GM21737 (cell line): ENCODE results near the gene GADD45B.
"Not testable (repeated sequence)": the region's sequence is repeated elsewhere in the genome, so short reads cannot be mapped to it uniquely, and the experiment has no call there.

Experiments used
- ATAC-seq: cut with Tn5 transposase; IDR thresholded peaks from one replicate; pipeline ENCODE4 v1.9.1; 2021; ENCODE audit warnings: mild to moderate bottlenecking, moderate library complexity; ENCODE audit not compliant: unreplicated experiment

The GADD45B gene

DNA sequence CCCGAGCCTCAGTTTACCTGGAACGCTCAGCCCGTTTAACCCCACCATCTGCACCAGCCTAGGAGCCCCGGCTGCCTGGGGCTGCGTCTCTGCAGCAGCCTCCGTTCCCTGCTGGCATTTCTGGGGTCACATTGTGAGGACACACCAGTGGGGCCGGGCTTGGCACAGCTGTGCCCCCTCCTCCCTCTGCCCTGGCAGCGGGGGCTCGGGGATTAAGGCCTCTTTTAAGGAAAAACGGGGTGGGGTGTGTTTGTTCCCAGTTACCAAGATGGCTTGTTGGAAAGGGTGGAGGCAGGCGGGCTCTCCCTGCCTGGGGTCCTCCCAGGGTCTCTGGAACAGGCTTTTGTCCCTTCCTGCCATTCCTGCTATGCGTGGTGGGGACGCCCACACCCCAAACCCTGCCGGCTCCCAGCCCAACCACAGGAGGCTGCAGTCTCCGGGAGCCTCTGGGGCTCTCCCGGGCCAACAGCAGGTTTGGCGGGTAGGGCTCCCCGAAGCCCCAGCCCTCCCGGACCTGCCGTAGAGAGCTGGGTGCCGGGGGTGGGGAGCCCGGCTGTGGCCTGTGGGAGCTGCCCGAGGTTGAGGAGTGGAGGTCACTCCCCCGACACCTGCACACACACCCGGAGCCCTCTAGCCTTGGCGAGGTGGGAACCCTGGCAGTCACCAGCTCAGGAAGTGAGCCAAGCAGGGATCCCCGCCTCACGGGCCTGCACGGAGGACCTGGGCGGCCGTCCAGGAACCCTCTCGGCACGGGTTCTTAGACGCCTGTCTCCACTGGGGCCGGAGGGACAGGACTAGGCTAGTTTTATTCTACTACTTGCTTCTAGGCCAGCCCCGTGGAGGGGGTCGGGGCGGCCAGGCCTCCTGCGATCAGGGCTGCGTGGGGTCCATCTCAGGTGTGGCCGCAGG is 36.9 kb downstream of the GADD45B start:
- ATAC-seq: no peak

DNA sequence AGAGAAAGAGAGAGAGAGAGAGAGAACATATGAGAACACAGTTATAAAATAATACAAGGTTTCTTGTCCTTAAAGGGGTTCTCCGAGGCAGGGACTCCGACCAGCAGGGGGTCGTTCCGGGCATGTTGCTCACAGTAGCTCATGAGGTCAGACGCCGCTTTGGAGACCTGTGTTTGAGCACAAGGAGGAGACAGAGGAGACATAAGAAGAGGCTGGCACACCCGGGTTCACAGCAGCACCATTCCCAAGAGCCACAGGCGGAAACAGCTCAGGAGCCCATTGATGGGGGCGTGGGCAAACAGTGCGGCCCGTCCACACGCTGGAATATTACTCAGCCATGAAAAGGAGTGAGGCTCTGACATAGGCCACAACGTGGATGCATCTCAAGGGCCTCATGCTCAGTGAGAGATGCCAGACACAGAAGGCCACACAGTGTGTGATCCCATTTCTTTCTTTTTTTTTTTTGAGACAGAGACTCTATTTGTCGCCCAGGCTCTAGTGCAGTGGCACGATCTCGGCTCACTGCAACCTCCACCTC is 39.1 kb downstream of the GADD45B start:
- no peak for ATAC-seq

DNA sequence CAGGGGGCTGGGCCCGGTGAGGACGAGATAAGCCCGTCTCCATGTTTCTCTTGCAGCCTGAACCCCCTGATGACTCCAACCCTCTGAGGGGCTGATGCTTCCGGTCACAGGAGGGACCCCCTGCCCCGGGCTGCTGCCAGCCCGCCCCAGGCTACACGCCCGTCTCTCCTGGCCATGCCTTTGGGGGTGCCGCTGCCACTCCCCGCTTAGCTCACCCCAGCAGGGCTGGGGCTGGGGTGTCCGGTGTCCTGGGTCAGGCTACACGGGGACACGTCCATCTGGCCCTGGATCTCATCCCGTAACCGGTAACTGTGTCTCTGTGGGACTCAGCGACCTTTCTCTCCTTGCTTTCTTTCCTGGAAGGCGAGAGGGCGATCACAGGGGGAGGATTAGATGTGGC is 40.8 kb downstream of the GADD45B start:
- no peak for ATAC-seq

DNA sequence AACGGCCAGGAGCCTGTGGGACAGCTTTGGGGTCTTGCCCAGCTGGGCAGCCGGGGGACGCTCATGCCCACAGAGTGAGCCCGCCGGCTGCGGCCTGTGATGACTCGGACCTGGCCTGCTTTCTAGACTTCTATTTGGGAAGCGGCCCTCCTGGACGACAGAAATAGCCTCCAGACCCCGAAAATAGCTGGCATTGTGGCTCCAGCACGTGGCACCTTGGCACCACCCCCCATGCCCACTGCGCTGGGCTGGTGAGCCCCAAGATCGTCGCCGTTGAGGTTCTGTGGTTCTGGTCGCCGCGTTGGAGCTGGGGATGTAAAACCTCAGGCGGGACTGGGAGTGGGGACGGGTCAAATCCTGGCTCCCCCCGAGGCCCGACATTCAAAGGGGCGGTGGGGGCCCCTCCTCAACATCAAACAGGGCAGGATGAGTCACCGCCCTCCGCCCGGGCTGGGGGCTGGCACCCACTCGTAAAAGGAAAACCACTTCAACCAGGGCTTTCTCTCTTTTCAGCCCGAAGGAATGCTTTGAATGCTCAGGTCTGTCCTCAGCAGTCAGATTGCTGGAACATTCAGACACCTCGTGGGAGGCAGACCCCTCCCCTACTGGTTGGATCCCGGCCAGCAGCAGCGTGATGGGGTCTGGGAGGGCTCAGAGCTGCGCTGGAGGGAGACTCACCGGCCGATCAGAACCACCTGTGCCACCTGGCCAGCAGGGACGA is 42.1 kb downstream of the GADD45B start:
- ATAC-seq: no peak

DNA sequence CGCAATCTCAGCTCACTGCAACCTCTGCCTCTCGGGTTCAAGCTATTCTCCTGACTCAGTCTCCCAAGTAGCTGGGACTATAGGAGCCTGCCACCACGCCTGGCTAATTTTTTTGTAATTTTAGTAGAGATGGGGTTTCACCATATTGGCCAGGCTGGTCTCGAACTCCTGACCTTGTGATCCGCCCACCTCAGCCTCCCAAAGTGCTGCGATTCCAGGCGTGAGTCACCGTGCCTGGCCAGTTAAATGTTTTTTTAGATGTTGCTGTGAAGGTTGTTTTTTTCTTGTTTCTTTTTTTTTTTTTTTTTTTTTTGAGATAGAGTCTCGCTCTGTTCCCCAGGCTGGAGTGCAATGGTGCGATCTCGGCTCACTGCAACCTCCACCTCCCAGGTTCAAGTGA is 42.9 kb downstream of the GADD45B start:
- ATAC-seq: not testable (repeated sequence)

DNA sequence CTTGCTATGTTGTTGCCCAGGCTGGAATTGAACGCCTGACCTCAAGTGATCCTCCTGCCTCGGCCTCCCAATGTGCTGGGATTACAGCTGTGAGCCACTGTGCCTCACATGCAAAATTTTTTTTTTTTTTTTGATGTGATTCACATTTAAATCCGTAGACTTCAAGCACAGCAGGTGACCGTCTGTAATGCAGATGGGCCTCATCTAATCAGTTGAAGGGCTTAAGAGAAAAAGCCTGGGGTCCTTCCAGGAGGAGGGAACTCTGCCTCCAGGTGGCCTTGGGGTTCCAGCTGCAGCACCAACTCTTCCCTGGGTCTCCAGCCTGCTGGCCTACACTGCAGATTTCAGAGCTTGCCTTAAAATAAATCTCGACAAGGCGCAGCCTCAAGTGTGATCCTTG is 43.6 kb downstream of the GADD45B start:
- ATAC-seq: no peak

DNA sequence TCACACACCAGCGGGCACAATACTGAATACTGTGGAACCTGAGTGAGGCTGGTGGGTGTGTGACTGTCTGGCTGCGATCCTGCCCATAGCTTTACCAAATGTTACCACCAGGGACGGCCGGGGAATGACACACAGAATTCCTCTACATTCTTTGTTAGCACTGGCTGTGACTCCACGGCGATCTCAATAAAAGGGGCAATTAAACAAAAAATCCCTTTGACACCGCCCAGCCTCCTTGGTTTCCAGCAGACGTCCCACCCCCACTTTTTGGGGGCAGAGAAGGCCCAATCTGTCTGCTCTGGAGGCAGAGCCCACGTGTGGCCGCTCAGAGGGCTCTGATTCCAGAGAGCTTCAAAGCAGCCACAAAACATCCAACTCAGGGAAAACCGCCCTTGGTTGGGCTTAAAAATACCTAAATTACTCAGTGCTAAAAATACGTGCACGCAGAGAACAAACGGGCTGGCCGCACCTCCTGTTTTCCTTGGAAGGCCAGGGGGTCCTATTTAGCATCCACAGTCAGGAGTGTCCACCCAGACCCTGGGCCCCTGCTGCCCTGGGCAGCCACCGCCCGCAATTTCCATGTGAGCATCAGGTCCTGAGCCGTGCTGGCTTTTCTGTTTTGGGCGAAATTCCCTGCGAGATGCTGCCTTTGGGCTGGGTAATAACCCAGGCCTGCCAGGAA is 47.8 kb downstream of the GADD45B start:
- no peak for ATAC-seq

DNA sequence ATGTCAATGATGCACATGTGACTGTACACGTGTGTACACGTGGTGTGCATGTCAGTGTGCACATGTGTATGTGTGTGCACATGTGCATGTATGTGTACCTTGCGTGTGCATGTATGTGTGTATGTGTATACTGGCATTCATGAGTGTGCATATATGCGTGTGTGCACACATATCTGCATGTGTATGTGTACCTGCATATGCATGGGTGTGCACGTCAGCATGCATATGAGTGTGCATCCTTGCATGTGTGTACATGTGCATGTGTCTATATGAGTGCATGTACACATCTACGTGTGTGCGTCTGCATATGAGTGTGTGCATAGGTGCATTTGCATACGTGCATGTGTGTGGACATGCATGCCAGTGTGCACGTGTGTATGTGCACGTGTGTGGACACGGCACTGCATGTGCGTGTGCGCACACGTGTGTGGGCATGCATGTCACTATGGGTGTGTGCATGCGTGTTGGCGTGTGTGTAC is 48.5 kb downstream of the GADD45B start:
- no peak for ATAC-seq

DNA sequence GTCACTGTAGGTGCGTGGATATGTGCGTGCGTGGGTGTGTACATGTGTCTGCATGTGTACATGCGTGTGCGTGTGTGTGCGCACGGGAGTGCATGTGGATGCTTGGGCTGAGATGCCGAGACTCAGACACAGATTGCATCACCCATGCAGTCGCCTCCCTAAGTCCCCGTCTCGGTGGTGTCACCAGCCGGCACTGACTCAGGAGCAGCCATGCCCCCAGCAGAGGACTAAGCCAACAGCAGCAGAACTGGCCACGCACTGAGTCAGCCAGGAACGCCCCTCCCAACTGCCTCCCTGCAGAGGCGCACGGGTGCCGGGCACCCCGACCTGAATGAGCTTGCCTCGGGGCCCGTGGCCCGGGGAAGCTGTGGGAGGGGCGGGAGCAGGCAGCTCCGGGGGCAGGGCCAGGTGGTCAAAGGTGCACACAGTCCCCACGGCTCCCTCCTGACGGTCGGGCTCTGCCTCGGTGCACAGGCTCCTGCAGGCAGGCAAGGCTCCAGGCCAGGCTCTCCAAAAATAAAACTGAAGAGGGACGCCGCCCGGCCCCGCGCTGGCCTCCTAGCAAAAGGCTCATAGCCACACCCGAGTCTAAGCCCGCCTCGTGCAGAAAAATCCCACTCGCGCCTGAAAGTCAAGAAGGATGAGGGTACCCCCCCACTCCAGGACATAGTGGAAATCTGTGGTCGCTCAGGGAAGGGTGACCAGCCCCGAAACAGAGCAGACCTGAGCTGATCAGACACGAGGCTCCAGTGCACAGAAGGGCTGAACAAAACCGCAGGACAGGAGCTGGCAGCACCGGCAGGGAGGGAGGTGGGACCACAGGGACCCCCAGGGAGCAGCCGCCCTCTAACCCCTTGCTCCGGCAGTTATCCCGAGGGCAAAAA is 49.2 kb downstream of the GADD45B start:
- no peak for ATAC-seq

DNA sequence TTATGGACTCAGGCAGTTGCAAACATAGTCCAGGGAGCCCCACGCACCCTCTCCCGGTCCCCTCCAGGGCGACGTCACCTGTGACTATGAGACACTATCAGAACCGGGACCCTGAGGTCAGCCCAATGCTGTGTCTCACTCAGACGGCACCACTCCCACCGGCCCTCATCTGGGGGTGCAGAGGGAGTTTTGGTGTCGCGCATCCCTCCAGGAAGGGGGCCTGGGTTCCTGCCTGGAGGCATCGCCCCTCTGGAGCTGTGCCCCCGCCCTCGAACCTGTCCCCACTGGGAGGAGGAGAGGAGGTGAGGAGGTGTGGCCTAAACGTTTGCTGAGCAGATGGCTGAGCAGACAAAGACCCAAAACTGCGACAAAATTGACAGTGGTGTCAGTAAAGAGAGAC is 51.2 kb downstream of the GADD45B start:
- no peak for ATAC-seq

DNA sequence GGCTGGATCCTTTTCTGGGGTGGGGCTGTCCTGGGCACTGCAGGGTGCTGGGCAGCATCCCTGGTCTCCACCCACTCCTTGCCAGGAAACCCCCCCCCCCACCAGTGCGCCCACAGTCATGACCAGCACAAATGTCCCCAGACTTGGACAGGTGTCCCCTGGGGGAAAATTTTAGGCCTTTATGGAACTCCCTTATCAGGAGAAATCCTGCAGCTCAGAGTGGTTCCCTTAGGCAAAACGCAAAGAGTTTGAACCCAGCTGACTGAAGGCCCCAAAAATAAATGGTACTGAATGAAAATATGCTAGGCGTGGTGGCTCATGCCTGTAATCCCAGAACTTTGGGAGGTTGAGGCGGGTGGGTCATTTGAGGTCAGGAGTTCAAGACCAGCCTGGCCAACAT is 51.8 kb downstream of the GADD45B start:
- no peak for ATAC-seq
